GM19324 (cell line): ENCODE data around the gene PRR9.

ENCODE experiments used
- ATAC-seq: cut with Tn5 transposase; IDR thresholded peaks from one replicate; pipeline ENCODE4 v1.9.1; 2021; ENCODE audit warnings: mild to moderate bottlenecking, moderate library complexity; ENCODE audit not compliant: unreplicated experiment, low FRiP score

Gene PRR9

GRCh38 chr1:153262070-153262366, 44.6 kb downstream of the PRR9 start:
- ATAC-seq, result no peak

DNA sequence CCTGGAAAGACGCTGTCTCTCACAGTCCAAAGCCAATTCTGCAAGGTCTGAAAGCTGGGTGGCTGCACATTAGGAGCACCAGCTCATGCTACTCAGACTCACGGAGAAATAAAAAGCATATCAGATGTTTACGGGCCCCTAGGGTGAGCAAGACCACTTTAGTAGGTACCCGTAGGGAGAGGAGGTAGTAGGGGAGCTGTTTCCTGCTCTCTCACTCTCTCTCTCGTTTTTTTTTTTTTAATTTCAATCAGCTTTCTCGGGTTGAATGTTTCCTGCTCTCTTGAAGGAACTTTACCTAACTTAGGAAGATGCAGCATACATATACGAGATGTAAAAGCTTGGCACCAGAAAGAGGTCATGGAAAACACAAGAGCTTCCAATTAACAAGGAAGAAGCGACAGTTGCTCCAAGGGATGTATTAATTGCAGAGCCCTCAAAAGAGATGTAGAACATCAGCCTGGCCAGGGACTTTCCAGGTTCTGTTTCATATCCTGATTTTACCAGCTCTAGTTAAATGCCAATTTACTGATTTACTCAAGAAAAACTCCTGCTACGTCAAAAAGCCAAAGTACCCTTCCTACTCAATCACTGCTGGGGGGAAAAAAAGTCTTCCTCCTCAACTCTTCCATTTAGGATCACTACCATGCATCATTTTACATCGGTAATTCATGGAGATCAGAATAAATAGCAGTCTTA, 45.2 kb downstream of the PRR9 start:
- ATAC-seq, result no peak

GRCh38 chr1:153265457-153265856, 48.1 kb downstream of the PRR9 start:
- ATAC-seq, result no peak
